Psoas muscle (tissue), 8 donors: ENCODE results near the gene HPSE2. TPM values are rescaled to one million over a fixed set of nuclear protein-coding genes. Genes with fewer than 3 reads are reported as not detected.

Experiments used
- ATAC-seq, 4 donors: fragments of 200-7000 bp; cut with Tn5 transposase; one replicate each; pipeline ENCODE4 v1.9.1; 2020; ENCODE audit warnings: moderate library complexity in 3 of 4, mild to moderate bottlenecking in 2 of 4
- DNase-seq, 2 donors: peaks; one replicate each; pipeline ENCODE4 v3.0.0-alpha.2; 2020
- H3K27ac ChIP-seq: fragments of 200-600 bp; one replicate; pipeline ENCODE4 v1.8.0; 2022
- H3K27me3 ChIP-seq, 3 donors: fragments of 200-600 bp in 1 of 3; one replicate each; pipeline versions ENCODE4 v1.6.1 to v1.8.0; 2013 to 2022; ENCODE audit warnings: low read length in 2 of 3, mild to moderate bottlenecking in 2 of 3, moderate library complexity in 1 of 3; ENCODE audit not compliant: insufficient read depth in 3 of 3
- H3K36me3 ChIP-seq, 2 donors: fragments of 200-600 bp in 1 of 2; one replicate each; pipeline versions ENCODE4 v1.6.1 to v1.8.0; 2013 to 2022; ENCODE audit warnings: low read depth in 1 of 2, mild to moderate bottlenecking in 1 of 2, moderate library complexity in 1 of 2; ENCODE audit not compliant: insufficient read depth in 1 of 2
- H3K4me1 ChIP-seq: fragments of 200-600 bp; one replicate; pipeline ENCODE4 v1.8.0; 2022
- H3K4me3 ChIP-seq: fragments of 200-600 bp; one replicate; pipeline ENCODE4 v1.8.0; 2022; ENCODE audit warnings: mild to moderate bottlenecking
- H3K9me3 ChIP-seq: fragments of 200-600 bp; one replicate; pipeline ENCODE4 v1.8.0; 2022
- WGBS, 3 donors: extraction: QIAGEN DNeasy Blood & Tissue Kit; methylation state at CpG; one replicate each; pipeline versions ENCODE4 v1.1.6 to v1.1.7; 2013; 5-methylcytosine and 5-hydroxymethylcytosine counted together
- intact Hi-C, 2 donors: fragments of 100-400 bp; cut with DNase I; formaldehyde crosslinking; loops; one replicate each; pipeline versions ENCODE4 v1.11.0 to v1.14.2; 2022
- polyA plus RNA-seq, 3 donors: library from polyadenylated mRNA; stranded (reverse); fragments of 200-250 nt; gene quantifications; one replicate each; pipeline ENCODE4 v1.2.3, GENCODE V29; 2013
- total RNA-seq, 4 donors: library from RNA; stranded (reverse); fragmentation: NEBNext Ultra II Directional in 2 of 4; extraction: Animal tissue kit (Norgen Biotek cat#: 25700) in 2 of 4; gene quantifications; one replicate each; pipeline versions ENCODE4 v1.2.1 to v1.2.4, GENCODE V29; 2021 to 2023
- TF ChIP-seq, protein P1 (sequence below): fragments of 200-600 bp; IDR thresholded peaks from one replicate; pipeline ENCODE4 v1.8.0; 2022; ENCODE audit warnings: antibody characterized with exemption
- donor health status: healthy with polysubstance abuse.
- donor health status: DM: no; HTN: no; CAD: no; lungs with moderate emphysema.
- donor health status: Bipolar disorder and iron deficiency.
- donor health status: healthy.
- donor health status: DM: yes; HTN: yes; CAD: no.
- donor health status: DM: no; HTN: no; CAD: no.
- donor health status: DM: no; HTN: no; CAD: no.
- donor health status: DM: yes; HTN: yes; CAD: no.

Gene HPSE2
- total and polyA plus RNA-seq, 7 donors, result 0.01 to 0.17 (median 0.03) TPM; not detected in 4

DNA sequence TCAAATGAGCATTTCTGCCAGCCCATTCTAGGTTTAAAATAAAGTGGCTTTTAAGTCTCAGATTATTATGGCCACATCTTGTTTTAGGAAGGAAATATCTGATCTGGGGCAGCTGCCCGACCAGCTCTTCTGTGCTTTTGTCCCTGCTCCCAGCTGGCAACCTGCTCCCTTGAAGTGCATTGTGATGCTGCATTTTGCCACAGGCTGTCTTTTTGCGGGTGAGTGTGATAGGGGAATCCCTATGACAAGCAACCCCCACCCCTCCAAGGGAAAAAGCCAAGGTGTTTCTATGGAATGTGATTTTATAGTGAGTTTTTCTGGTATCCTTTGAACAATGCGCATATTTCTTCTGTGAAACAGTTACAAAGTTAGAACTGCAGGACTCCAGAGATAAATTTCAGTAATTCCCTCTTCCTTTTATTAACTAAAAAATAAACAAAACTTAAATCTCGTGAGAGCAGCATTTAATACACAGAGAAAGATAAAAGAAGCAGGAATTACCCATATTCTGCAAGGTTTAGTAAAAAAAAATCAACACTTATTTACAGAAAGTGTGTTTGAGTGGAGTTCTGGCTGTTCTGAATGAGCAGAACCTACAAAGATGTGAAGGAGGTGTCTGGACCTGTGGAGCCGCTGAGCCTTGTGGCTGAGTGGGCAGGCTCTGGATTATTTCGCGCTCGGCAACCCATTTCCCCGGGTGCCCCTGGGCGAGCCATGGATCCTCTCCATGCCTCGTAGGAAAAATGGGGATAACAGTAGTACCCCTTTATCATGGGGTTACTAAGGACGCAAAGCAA is 778.8 kb downstream of the HPSE2 start:
- Histone ChIP-seq H3K9me3 (no peaks in the 10 kb centered on the region), H3K4me1 (peaks cover 7% of the 10 kb centered on the region), H3K36me3 (no peaks in the 10 kb centered on the region), H3K4me3 (no peak overlapping the region), H3K27me3 (no peaks in the 10 kb centered on the region), H3K27ac (no peak overlapping the region)
- TF ChIP-seq, protein P1, sequence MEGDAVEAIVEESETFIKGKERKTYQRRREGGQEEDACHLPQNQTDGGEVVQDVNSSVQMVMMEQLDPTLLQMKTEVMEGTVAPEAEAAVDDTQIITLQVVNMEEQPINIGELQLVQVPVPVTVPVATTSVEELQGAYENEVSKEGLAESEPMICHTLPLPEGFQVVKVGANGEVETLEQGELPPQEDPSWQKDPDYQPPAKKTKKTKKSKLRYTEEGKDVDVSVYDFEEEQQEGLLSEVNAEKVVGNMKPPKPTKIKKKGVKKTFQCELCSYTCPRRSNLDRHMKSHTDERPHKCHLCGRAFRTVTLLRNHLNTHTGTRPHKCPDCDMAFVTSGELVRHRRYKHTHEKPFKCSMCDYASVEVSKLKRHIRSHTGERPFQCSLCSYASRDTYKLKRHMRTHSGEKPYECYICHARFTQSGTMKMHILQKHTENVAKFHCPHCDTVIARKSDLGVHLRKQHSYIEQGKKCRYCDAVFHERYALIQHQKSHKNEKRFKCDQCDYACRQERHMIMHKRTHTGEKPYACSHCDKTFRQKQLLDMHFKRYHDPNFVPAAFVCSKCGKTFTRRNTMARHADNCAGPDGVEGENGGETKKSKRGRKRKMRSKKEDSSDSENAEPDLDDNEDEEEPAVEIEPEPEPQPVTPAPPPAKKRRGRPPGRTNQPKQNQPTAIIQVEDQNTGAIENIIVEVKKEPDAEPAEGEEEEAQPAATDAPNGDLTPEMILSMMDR, result no peak
- ATAC-seq (no peak), DNase-seq (no peak)
- intact Hi-C loops, result no loop called here
- 69 to 81% (median 79%) methylated on average over 12 of the region's 12 CpGs for WGBS, 3 donors

DNA sequence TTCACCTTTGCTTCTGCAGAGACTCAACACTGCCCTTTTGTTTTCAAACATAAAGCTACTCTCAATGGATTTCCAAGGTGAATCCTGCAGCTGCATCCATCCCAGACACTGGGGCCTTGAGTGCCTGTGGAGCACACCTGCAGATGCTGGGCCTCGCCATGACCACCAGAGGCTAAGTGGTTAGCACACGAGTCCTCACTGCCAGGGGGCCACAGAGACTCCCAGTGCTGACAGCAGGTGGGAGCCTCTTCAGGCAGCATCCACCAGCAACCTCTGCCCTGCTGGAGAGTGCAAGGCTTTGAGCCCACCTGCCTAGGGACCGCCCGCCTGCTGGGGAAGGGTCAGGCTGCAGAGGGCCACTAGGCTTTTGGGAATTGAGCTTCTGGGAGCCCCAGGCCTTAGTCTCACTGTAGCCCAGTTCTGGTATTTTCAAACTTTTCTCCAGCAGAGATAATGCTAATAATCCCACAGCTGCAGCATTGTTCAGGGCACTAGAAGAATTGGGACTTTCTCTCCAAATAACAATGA is 779.5 kb downstream of the HPSE2 start:
- TF ChIP-seq, protein P1, result no peak
- Histone ChIP-seq H3K27me3 (no peaks in the 10 kb centered on the region), H3K4me3 (no peak overlapping the region), H3K9me3 (no peaks in the 10 kb centered on the region), H3K4me1 (peaks cover 7% of the 10 kb centered on the region), H3K36me3 (no peaks in the 10 kb centered on the region), H3K27ac (no peak overlapping the region)
- intact Hi-C loops, result no loop called here
- ATAC-seq (no peak), DNase-seq (no peak)
- 90 to 94% (median 91%) methylated on average over 4 of the region's 4 CpGs for WGBS, 3 donors

DNA sequence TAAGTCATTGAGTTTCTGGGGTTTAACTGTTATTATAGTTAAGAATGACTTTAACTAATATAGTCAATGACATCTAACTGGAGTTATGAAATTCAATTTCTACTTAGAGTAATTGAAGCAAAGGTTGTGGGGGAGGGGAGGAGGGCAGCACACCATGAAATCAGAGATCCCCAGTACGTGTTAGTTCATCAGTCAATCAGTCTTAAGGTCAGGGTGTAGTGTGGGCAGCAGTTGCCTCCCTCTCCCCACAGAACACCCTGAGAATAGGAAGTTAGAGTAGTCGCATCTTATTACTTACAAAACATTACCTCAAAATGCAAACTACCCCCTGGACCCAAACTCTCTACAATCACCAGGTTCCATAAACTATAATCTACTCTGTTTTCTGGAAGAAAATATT is 781.9 kb downstream of the HPSE2 start:
- no peaks in the 10 kb centered on the region for H3K4me1 ChIP-seq
- intact Hi-C loops, result no loop called here
- ATAC-seq (no peak), DNase-seq (no peak)
- H3K4me3 ChIP-seq, result no peak overlapping the region
- no peak overlapping the region for H3K27ac ChIP-seq
- no peaks in the 10 kb centered on the region for H3K27me3 ChIP-seq
- no peaks in the 10 kb centered on the region for H3K9me3 ChIP-seq
- no peaks in the 10 kb centered on the region for H3K36me3 ChIP-seq
- whole genome bisulfite sequencing, 3 donors, result 57 to 70% (median 58%) methylated on average over 2 of the region's 2 CpGs
- TF ChIP-seq, protein P1, result no peak

DNA sequence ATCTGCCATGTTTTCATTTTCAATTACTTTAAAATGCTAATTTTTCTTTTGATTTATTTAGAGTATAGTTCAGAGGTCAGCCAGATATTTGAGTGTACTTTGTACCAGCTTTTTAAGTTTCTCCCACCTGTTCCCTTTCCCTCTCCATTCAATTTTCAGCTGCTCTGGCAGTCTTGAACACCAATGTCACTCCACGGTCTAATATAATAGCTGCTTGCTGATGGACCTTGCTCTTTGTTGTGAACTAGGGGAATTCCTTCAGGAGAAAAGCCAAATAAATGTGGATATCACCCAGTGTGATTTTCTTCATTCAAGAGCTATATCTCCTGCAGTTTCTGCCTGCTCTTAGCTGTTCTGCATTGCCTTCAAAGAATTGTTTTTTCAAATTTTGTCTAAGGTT is 785.0 kb downstream of the HPSE2 start:
- H3K4me1 ChIP-seq, result no peaks in the 10 kb centered on the region
- ATAC-seq (no peak), DNase-seq (no peak)
- H3K36me3 ChIP-seq, result no peaks in the 10 kb centered on the region
- H3K27ac ChIP-seq, result no peak overlapping the region
- no peak overlapping the region for H3K4me3 ChIP-seq
- no peaks in the 10 kb centered on the region for H3K27me3 ChIP-seq
- H3K9me3 ChIP-seq, result no peaks in the 10 kb centered on the region
- 24 to 58% (median 32%) methylated on average over 1 of the region's 1 CpG for WGBS, 3 donors
- TF ChIP-seq, protein P1, result no peak
- intact Hi-C loops, result no loop called here
